CD14-positive monocyte (primary cell): Measurements from ENCODE around the gene TEX38. TPM values are rescaled to one million over a fixed set of nuclear protein-coding genes. Genes with fewer than 3 reads are reported as not detected.

Experiments used
- DNase-seq, 3 donors: peaks; one replicate each; pipeline ENCODE4 v3.0.0-alpha.2; 2011 to 2022
- H2AFZ ChIP-seq: 2 replicates; pipeline ENCODE4 v1.6.0; 2012; ENCODE audit warnings: mild to moderate bottlenecking, low read depth, low read length, inconsistent platforms; ENCODE audit not compliant: insufficient read depth, poor library complexity, severe bottlenecking
- H3K27ac ChIP-seq, 2 donors: 1 replicate in 1 of 2; 2 replicates in 1 of 2; pipeline ENCODE4 v1.5.1; 2012 to 2013; ENCODE audit warnings: low read length in 2 of 2, control low read depth in 1 of 2, inconsistent platforms in 1 of 2, low read depth in 1 of 2, mild to moderate bottlenecking in 1 of 2
- H3K27me3 ChIP-seq, 2 donors: one replicate each; pipeline versions ENCODE4 v1.6.0 to v1.6.1; 2011 to 2013; ENCODE audit warnings: low read length in 2 of 2; ENCODE audit not compliant: control insufficient read depth in 2 of 2, insufficient read depth in 2 of 2
- H3K36me3 ChIP-seq, 2 donors: replicated peaks in 1 of 2; 1 replicate in 1 of 2; 2 replicates in 1 of 2; pipeline versions ENCODE4 v1.5.1 to v1.6.1; 2012 to 2013; ENCODE audit warnings: low read length in 2 of 2, control low read depth in 1 of 2, inconsistent platforms in 1 of 2, mild to moderate bottlenecking in 1 of 2; ENCODE audit not compliant: insufficient read depth in 2 of 2, control insufficient read depth in 1 of 2
- H3K4me1 ChIP-seq, 2 donors: 1 replicate in 1 of 2; 2 replicates in 1 of 2; pipeline versions ENCODE4 v1.5.1 to v1.6.1; 2012 to 2013; ENCODE audit warnings: low read length in 2 of 2, control low read depth in 1 of 2, inconsistent platforms in 1 of 2, mild to moderate bottlenecking in 1 of 2, moderate library complexity in 1 of 2; ENCODE audit not compliant: insufficient read depth in 2 of 2, control insufficient read depth in 1 of 2
- H3K4me2 ChIP-seq: replicated peaks from 2 replicates; pipeline ENCODE3; 2012; ENCODE audit warnings: low read length, moderate library complexity, mild to moderate bottlenecking; ENCODE audit not compliant: poor library complexity, severe bottlenecking; ENCODE audit errors: extremely low read depth
- H3K4me3 ChIP-seq, 3 experiments: fragments of 200-600 bp in 1 of 3; sonication (generic) in 1 of 3; replicated peaks in 1 of 3; 1 replicate in 2 of 3; 2 replicates in 1 of 3; pipeline ENCODE4 v1.5.1; 2011 to 2013; ENCODE audit warnings: low read length in 3 of 3, mild to moderate bottlenecking in 3 of 3, control low read depth in 2 of 3, low read depth in 2 of 3, inconsistent platforms in 1 of 3, moderate library complexity in 1 of 3
- H3K79me2 ChIP-seq: 2 replicates; pipeline ENCODE4 v1.6.0; 2012; ENCODE audit warnings: mild to moderate bottlenecking, control low read depth, inconsistent platforms, low read length, moderate library complexity; ENCODE audit not compliant: insufficient read depth
- H3K9ac ChIP-seq: 2 replicates; pipeline ENCODE4 v1.6.0; 2017; ENCODE audit warnings: low read length, mild to moderate bottlenecking; ENCODE audit not compliant: insufficient read depth, poor library complexity, severe bottlenecking
- H3K9me3 ChIP-seq, 2 donors: replicated peaks in 1 of 2; 1 replicate in 1 of 2; 2 replicates in 1 of 2; pipeline versions ENCODE4 v1.5.1 to v1.6.1; 2012 to 2013; ENCODE audit warnings: low read length in 2 of 2, control low read depth in 1 of 2; ENCODE audit not compliant: control insufficient read depth in 1 of 2, insufficient read depth in 1 of 2
- H4K20me1 ChIP-seq: 2 replicates; pipeline ENCODE4 v1.6.0; 2012; ENCODE audit warnings: mild to moderate bottlenecking, low read length, control low read depth, moderate library complexity; ENCODE audit not compliant: insufficient read depth
- H3K27ac Mint-ChIP-seq, 7 donors: one replicate each; pipeline ENCODE4 v1.8.0; 2020; ENCODE audit warnings: mild to moderate bottlenecking in 7 of 7, mixed read lengths in 7 of 7, moderate library complexity in 6 of 7, inconsistent platforms in 2 of 7
- H3K27me3 Mint-ChIP-seq, 3 donors: one replicate each; pipeline ENCODE4 v1.8.0; 2021 to 2022; ENCODE audit warnings: low read depth in 3 of 3, mild to moderate bottlenecking in 3 of 3, mixed read lengths in 3 of 3, moderate library complexity in 3 of 3, inconsistent platforms in 1 of 3
- H3K36me3 Mint-ChIP-seq, 2 donors: one replicate each; pipeline ENCODE4 v1.8.0; 2020; ENCODE audit warnings: mixed read lengths in 2 of 2, inconsistent platforms in 1 of 2, mild to moderate bottlenecking in 1 of 2
- H3K4me1 Mint-ChIP-seq: one replicate; pipeline ENCODE4 v1.8.0; 2020; ENCODE audit warnings: mild to moderate bottlenecking, mixed read lengths
- H3K4me3 Mint-ChIP-seq, 2 donors: one replicate each; pipeline ENCODE4 v1.8.0; 2020; ENCODE audit warnings: mild to moderate bottlenecking in 2 of 2, mixed read lengths in 2 of 2, moderate library complexity in 1 of 2
- H3K9me3 Mint-ChIP-seq, 7 donors: one replicate each; pipeline ENCODE4 v1.8.0; 2020 to 2022; ENCODE audit warnings: mixed read lengths in 7 of 7, mild to moderate bottlenecking in 6 of 7, moderate library complexity in 6 of 7, inconsistent platforms in 2 of 7
- CTCF ChIP-seq: fragments of 200-600 bp; IDR thresholded peaks from one replicate; pipeline ENCODE4 v1.8.0; 2022; ENCODE audit warnings: antibody characterized with exemption, mild to moderate bottlenecking
- WGBS: methylation state at CpG from one replicate; pipeline ENCODE4 v1.1.5; 2013; ENCODE audit warnings: missing lambda C conversion rate; ENCODE audit not compliant: insufficient coverage; 5-methylcytosine and 5-hydroxymethylcytosine counted together
- intact Hi-C, 2 donors: fragments of 100-400 bp; cut with micrococcal nuclease; formaldehyde crosslinking; loops; one replicate each; pipeline versions ENCODE4 v1.15.0 to v1.15.1; 2023
- polyA plus RNA-seq, 3 donors: library from polyadenylated mRNA; depleted of rRNA in 1 of 3; unstranded in 2 of 3; stranded (reverse) in 1 of 3; fragments of 300-500 nt in 2 of 3; fragments of >200 nt in 1 of 3; fragmentation: Illumina TruSeq in 2 of 3; gene quantifications; 1 replicate in 2 of 3; 2 replicates in 1 of 3; pipeline ENCODE4 v1.2.3, GENCODE V29; 2012 to 2021

The TEX38 gene
- polyA plus RNA-seq, 3 donors: not detected

DNA sequence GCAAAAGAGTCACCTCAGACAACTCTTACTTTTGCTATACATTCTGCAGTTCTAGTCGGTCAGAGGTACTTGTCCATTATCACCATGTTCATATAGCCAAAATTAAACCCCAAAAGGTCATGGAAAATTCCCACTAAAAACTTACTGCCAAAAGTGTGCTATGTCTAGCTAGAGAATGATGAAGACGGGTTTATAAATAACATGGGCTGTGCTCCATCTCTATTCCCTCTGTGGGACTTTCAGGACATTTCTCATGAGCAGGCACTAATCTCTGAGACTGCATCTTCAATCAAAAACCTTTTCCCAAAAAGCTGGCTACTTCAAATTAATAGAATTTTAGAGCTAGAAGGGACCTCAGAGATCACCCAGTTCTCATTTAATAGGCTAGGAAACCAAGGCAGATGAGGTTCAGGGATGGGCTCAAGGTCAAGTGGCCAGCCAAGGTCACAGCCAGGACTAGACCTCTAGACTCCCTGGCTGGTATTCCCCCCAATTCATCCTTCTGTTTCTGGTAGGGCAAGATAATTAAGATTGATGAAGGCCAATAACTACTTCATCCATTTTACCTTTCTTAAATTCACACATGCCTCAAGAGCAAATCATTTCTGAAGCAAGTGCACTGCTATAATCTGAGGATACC, 34.1 kb upstream of the TEX38 start:
- H3K36me3 Mint-ChIP-seq: peaks cover 49 to 78% of the 10 kb centered on the region in 2 donors
- Histone ChIP-seq H3K9me3 (no peaks in the 10 kb centered on the region), H4K20me1 (no peaks in the 10 kb centered on the region), H3K36me3 (peaks cover 28 to 70% of the 10 kb centered on the region in 2 donors), H3K79me2 (no peaks in the 10 kb centered on the region), H3K4me3 (no peak overlapping the region), H2AFZ (no peak overlapping the region), H3K4me1 (no peaks in the 10 kb centered on the region), H3K27ac (no peak overlapping the region), H3K4me2 (no peak overlapping the region), H3K27me3 (no peaks in the 10 kb centered on the region), H3K9ac (no peak overlapping the region)
- H3K4me1 Mint-ChIP-seq: peaks cover 2% of the 10 kb centered on the region
- no peaks in the 10 kb centered on the region for H3K27me3 Mint-ChIP-seq
- no peak overlapping the region for H3K4me3 Mint-ChIP-seq
- no CpG with 5 or more reads among the region's 2 CpGs for WGBS
- no peak for TF ChIP-seq CTCF
- intact Hi-C loops: no loop called here
- no peak for DNase-seq
- no peak overlapping the region for H3K27ac Mint-ChIP-seq
- H3K9me3 Mint-ChIP-seq: no peaks in the 10 kb centered on the region

- Histone ChIP-seq H3K27me3 (no peaks in the 10 kb centered on the region), H3K4me3 (no peak overlapping the region), H3K9ac (no peak overlapping the region), H3K9me3 (no peaks in the 10 kb centered on the region), H3K27ac (no peak overlapping the region), H3K4me2 (no peak overlapping the region), H4K20me1 (no peaks in the 10 kb centered on the region), H3K79me2 (no peaks in the 10 kb centered on the region), H3K4me1 (no peaks in the 10 kb centered on the region), H2AFZ (no peak overlapping the region), H3K36me3 (peaks cover 18 to 67% of the 10 kb centered on the region in 2 donors)
- no peaks in the 10 kb centered on the region for H3K27me3 Mint-ChIP-seq
- H3K4me1 Mint-ChIP-seq: peaks cover 2% of the 10 kb centered on the region
- H3K4me3 Mint-ChIP-seq: no peak overlapping the region
- no peak for DNase-seq
- intact Hi-C loops: no loop called here
- H3K9me3 Mint-ChIP-seq: no peaks in the 10 kb centered on the region
- peak overlapping the region in 1 of 7 donors; percentile 12 for H3K27ac Mint-ChIP-seq
- peaks cover 45 to 75% of the 10 kb centered on the region in 2 donors for H3K36me3 Mint-ChIP-seq
- no peak for TF ChIP-seq CTCF
Measured at GRCh38 chr1:46638921-46639320, 32.7 kb upstream of the TEX38 start.
